Fibroblast of villous mesenchyme (primary cell): ENCODE results near the gene QKI. TPM values are rescaled to one million over a fixed set of nuclear protein-coding genes. Genes with fewer than 3 reads are reported as not detected.

ENCODE experiments used
- DNase-seq: peaks from one replicate; pipeline ENCODE4 v3.0.0-alpha.2; 2010; ENCODE audit warnings: low read depth
- H3K4me3 ChIP-seq: 2 replicates; pipeline ENCODE4 v1.5.1; 2011; ENCODE audit warnings: low read depth, mild to moderate bottlenecking, low read length
- total RNA-seq: library from RNA; depleted of rRNA; stranded (reverse); fragments of >200 nt; gene quantifications from 2 replicates; pipeline ENCODE4 v1.2.3, GENCODE V29; 2012
- TF ChIP-seq, protein P1 (sequence below): IDR thresholded peaks from 2 replicates; pipeline ENCODE4 v1.5.1; 2012; ENCODE audit warnings: low read depth, mild to moderate bottlenecking, low read length; ENCODE audit not compliant: insufficient read depth

QKI gene
- total RNA-seq, 1 donor: 170 TPM

DNA sequence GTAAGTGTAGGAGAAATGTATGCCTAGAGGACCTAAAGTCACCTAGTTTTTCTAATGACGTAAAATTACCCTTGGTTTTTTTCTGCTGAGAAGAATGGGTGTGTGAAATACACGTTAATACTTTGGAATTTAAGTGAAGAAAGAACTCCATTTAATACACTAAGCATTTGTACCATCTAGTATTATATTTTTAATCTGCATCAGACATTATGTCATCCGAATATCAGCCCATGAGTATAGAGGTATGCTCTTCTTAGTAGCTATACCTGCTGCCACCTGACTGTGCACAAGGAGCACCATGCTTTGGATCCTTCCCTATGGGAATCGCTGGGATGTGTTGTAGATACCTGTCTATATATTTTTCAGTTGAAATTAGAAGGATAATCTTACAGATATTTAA is 106.4 kb downstream of the QKI start:
- H3K4me3 ChIP-seq: no peak overlapping the region
- no peak for DNase-seq
- TF ChIP-seq, protein P1, sequence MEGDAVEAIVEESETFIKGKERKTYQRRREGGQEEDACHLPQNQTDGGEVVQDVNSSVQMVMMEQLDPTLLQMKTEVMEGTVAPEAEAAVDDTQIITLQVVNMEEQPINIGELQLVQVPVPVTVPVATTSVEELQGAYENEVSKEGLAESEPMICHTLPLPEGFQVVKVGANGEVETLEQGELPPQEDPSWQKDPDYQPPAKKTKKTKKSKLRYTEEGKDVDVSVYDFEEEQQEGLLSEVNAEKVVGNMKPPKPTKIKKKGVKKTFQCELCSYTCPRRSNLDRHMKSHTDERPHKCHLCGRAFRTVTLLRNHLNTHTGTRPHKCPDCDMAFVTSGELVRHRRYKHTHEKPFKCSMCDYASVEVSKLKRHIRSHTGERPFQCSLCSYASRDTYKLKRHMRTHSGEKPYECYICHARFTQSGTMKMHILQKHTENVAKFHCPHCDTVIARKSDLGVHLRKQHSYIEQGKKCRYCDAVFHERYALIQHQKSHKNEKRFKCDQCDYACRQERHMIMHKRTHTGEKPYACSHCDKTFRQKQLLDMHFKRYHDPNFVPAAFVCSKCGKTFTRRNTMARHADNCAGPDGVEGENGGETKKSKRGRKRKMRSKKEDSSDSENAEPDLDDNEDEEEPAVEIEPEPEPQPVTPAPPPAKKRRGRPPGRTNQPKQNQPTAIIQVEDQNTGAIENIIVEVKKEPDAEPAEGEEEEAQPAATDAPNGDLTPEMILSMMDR: no peak

DNA sequence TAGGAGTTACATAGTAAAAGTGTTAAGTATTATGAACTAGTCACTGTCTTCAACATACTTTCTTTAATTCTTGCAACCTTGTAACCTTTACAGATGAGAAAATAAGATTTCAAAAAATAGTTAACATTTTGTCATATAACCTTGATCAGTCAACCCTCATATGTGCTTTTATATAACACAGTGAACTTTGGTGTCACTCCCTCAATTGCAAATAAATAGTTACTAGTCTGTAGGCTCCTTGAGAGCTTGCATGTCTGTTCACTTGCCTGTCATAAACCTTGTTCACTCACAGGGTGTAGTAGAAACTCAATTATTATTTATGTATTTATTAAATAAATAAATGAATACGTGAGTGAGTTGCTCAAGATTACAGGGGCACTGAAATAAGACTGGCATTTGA is 107.5 kb downstream of the QKI start:
- TF ChIP-seq, protein P1: no peak
- no peak overlapping the region for H3K4me3 ChIP-seq
- no peak for DNase-seq

DNA sequence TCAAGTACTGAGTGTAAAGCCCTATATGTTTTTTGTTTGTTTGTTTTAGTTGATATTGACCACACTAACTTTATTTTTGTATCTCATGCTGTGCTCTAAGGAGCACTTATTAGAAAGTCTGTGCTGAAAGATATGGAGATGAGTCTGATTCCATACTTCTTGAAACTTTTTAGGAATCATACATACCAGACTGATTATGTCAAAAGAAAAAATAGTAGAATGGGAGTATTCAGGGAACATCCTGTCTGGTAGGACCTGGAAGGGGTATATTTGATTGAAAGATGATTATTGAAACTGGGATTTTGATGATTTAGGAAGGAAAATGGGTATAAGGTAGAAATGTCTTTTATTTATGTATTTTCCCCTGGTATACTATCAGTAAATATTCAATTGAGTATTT is 111.4 kb downstream of the QKI start:
- no peak overlapping the region for H3K4me3 ChIP-seq
- DNase-seq: no peak
- TF ChIP-seq, protein P1: no peak

DNA sequence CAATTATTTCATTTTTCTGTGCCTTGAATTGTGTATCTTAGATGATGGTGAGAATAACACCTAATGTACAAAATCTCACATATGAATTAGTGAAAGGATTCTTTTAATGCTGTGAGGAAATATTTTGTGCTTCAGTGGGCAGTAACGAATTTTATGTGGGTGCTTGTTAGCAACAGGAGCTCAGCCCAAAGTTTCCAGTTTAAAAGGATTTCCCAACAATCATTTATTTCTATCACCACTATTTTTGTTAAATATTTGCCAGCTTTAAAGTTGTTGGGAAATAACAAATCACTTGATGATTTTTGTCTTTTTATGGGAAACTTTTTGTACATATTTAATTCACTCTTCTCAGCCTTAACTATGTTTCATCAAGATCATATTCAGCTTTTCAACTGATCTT is 111.8 kb downstream of the QKI start:
- DNase-seq: no peak
- TF ChIP-seq, protein P1: no peak
- no peak overlapping the region for H3K4me3 ChIP-seq

DNA sequence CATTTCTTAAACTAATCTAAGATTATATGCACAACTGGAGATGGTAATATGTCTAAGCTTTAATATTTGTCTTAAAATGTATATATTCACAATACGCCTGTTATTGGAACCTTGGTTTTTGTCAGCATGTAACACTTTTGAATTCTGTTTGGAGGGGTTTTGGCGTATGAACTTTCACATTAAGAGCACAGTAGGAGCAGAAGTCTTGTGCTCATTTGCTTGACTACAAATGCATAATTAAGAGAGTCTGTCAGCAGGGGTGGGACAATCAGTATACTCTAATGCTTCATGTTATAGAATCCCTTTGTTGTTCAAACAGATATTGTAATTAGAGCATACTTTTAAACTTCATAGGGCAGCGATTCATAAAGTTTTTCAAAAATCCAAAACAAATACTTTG is 112.8 kb downstream of the QKI start:
- DNase-seq: no peak
- TF ChIP-seq, protein P1: no peak
- H3K4me3 ChIP-seq: no peak overlapping the region

DNA sequence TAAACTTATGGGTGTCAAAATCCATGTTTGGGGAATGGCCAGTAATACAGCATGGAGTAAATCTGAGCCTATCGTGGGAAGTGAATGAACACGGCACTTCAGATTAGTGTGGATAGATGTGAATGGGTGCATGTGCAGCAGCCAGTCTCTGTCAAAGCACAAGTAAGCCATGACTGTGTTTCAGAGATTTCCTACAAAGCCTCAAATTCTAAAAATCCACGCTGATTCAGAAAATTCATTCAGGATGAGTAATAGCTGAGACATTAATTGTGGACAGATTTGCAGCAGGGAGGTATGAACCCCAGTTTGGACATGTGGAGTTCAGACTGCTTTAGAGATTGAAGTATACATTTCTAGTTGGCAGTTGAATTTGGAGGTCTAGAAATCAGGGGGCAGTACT is 115.1 kb downstream of the QKI start:
- no peak overlapping the region for H3K4me3 ChIP-seq
- peak; percentile 79 for DNase-seq
- TF ChIP-seq, protein P1: no peak

DNA sequence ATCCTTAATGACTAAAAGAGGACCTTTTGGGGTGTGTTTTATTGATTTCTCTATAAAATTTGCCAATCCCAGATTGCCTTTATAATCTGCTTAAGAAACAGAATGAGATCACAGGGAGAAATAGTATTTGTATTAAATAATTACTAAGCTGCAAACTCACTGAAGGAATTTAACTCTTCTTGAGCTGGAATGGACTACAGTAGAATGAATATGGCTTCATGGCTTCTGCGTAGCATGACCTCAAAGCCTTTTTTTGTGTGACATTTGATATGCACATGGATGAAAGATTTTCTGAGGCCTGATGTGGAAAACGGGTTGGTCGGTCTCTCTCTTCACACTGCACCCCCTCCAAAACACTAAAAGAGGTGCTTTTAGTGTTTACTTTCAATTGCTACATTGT is 115.9 kb downstream of the QKI start:
- H3K4me3 ChIP-seq: no peak overlapping the region
- DNase-seq: no peak
- TF ChIP-seq, protein P1: no peak
